ENCODE measurements around the gene TBC1D20. TPM values are rescaled to one million over a fixed set of nuclear protein-coding genes. Genes with fewer than 3 reads are reported as not detected.
"Not testable (repeated sequence)": the region's sequence is repeated elsewhere in the genome, so short reads cannot be mapped to it uniquely, and the experiment has no call there.

The TBC1D20 gene
- total RNA-seq, 2 donors from 2014 or later, result 20.6 to 29.4 TPM

DNA sequence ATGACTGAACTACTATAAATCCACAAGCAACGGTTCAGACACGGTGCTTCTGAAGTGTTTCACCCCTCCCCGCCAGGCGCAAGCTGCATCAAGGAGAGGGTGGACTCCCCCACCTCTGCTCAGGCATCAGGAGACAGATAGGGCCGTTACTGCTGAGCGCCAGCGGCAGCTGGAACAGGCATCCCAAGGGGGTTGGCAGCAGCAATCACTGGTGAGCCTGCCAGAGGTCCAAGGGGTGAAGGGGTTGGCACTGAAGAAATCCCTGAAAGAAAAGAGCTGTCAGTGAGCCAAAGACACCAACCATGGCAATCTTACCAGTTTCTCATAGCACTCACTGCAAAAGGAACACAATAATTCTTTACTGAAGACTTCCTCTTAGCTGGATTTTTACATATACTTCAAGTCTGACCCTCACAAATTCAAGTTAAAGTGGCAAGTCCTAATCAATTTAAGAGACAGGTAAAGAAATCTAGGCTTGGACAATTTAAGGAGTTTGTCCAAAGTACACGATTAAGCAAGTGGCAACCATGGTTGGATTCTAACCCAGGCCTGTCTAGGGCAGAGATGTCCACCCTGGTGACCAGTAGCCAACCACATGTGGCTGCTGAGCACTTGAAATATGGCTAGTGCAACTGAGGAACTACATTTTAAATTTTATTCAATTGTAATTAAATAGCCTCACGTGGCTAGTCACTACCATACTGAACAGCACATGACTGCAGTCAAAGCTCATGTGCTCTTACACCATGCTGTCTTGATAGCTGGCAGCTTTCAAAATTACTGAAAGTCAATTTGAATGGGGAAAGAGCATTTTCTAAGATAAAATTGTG is 21.7 kb upstream of the TBC1D20 start:
- no peaks in the 10 kb centered on the region for H3K27me3 Mint-ChIP-seq
- H3K27ac Mint-ChIP-seq, result peak overlapping the region; percentile 4
- H3K4me3 Mint-ChIP-seq, result no peak overlapping the region
- DNase-seq (no peak), ATAC-seq (no peak)
- H3K9me3 ChIP-seq (ENCODE audit: control insufficient read depth, low read length, poor library complexity, severe bottlenecking), result no peaks in the 10 kb centered on the region
- peaks cover 6% of the 10 kb centered on the region for H3K36me3 Mint-ChIP-seq (ENCODE audit: low read depth)
- H3K4me1 Mint-ChIP-seq, result peaks cover 16% of the 10 kb centered on the region

DNA sequence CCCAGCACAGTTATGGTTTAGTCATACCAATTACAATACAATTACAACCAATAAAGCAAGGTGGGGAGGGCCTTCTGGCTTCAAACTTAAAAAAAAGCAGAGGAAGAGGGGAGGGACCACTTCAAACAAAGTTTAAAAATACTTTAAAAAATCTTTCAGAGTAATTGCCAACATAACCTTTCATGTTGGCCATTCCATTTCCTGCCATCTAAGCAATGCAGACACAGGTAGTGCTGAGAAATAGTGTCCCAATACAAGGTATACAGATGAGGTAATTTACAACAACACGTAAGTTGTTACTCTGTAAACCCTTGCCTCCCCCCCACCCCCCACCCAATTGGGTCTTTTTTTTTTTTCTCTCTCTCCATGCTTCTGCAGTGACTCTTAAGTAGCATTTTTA is 18.8 kb upstream of the TBC1D20 start:
- ATAC-seq, result peak; percentile 60
- H3K4me3 Mint-ChIP-seq, result no peak overlapping the region
- H3K36me3 Mint-ChIP-seq (ENCODE audit: low read depth), result peaks cover 4% of the 10 kb centered on the region
- H3K9me3 ChIP-seq (ENCODE audit: control insufficient read depth, low read length, poor library complexity, severe bottlenecking), result no peaks in the 10 kb centered on the region
- H3K27me3 Mint-ChIP-seq, result no peaks in the 10 kb centered on the region
- H3K27ac Mint-ChIP-seq, result no peak overlapping the region
- peaks cover 19% of the 10 kb centered on the region for H3K4me1 Mint-ChIP-seq
- no peak for DNase-seq

DNA sequence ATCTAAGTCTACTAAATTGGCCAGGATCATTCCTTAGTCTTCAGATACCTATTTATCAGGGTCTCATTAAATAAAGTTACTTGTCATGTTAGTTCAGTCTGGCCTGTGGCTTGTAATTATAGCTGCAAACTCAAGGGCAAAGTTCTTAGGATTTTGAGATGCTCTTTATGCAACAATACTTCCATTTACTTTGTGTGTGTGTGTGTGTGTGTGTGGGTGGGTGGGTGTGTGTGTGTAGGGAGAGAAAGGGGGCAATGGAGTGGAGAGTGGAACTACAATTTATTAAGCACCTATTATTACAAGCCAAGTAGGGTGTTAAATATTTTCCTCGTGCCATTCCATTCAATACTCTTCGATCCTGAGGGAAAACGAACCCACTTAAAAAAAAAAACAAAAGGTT is 17.7 kb upstream of the TBC1D20 start:
- Mint-ChIP-seq H3K27ac (no peak overlapping the region), H3K4me3 (no peak overlapping the region), H3K36me3 (ENCODE audit: low read depth) (peaks cover 4% of the 10 kb centered on the region), H3K27me3 (no peaks in the 10 kb centered on the region), H3K4me1 (peaks cover 19% of the 10 kb centered on the region)
- no peaks in the 10 kb centered on the region for H3K9me3 ChIP-seq (ENCODE audit: control insufficient read depth, low read length, poor library complexity, severe bottlenecking)
- DNase-seq, result no peak
- no peak for ATAC-seq

DNA sequence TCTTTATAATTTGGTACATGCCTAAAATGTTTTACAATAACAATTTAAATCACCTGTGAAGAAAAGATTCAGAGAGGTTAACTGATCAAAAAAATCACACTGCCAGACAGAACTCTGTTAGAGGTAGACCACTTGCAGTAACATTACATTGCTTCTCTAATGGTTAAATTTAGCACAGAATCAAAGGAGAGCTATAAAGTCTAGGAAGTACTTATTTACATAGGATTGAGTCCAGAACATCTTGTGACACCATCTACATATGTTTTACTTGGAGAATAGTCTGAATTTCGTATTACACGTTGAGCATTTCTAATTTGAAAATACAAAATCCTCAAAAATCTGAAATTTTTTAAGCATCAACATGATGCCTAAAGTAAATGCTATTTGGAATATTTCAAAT is 17.2 kb upstream of the TBC1D20 start:
- Mint-ChIP-seq H3K27me3 (no peaks in the 10 kb centered on the region), H3K4me1 (peaks cover 19% of the 10 kb centered on the region), H3K4me3 (no peak overlapping the region), H3K36me3 (ENCODE audit: low read depth) (peaks cover 4% of the 10 kb centered on the region), H3K27ac (peak overlapping the region; percentile 70)
- ATAC-seq (no peak), DNase-seq (no peak)
- no peaks in the 10 kb centered on the region for H3K9me3 ChIP-seq (ENCODE audit: control insufficient read depth, low read length, poor library complexity, severe bottlenecking)

DNA sequence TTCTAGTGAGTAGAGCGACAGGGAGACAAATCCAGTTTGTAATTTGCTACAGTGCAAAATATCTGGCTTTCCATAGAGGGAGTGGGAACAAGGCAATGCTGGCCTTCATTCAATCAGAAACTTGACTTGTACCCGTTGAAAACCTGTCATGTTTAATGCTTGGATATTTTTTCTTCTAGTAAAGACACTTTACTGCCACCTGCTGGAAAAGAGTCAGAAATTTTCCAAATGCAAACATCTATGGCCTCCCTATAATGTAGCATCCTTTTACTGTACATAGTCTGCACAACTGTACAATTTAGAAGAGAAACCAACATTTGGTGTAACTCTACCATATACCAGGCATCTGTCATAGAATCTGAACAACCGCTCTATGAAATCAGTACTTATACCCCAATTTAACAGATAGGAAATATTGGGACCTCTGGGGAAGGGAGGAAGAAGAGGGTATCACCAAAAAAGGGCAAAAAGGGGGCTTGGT is 16.7 kb upstream of the TBC1D20 start:
- Mint-ChIP-seq H3K27ac (peak overlapping the region; percentile 70), H3K4me1 (peaks cover 19% of the 10 kb centered on the region), H3K27me3 (no peaks in the 10 kb centered on the region), H3K4me3 (no peak overlapping the region), H3K36me3 (ENCODE audit: low read depth) (peaks cover 4% of the 10 kb centered on the region)
- no peaks in the 10 kb centered on the region for H3K9me3 ChIP-seq (ENCODE audit: control insufficient read depth, low read length, poor library complexity, severe bottlenecking)
- peak in 1 of 3 donors; percentile 16 for DNase-seq
- ATAC-seq, result peak; percentile 75

DNA sequence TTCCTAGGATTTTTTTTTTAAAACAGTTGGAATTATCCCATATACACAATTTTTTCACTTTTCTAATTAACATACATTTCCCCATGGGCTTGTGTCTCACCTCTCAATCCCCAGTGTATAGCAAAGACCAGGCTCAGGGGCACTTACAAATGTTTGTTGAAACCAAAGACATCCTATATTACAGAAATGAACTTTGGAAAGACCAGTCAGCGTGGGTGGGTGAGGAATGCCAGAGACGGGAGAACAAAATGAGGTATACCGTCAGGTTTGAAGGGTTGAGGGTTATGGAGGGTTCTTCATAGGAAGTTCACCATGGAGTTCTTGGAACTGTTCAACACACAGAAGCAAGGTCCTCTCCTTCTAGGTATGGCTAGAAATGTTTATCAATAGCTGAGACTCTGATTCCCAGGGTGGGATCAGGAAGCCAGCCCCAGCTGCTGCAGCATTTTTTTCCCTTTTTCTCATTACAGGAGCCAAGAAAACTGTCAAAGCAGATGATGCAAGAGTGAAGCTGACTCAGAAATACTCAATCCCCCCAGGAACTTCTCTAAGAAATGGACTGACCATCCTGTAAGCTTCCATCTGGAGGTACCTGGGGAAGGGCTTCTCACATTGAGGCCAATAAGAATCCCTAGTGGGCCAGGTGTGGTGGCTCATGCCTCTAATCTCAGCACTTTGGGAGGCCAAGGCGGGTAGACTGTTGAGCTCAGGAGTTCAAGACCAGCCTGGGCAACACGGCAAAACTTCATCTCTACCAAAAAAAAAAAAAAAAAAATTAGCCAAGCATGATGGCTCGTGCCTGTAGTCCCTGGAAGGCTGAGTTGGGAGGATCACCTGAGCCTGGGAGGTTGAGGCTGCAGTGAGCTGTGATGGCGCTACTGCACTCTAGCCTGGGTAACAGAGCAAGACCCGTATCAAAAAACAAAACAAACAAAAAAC is 15.9 kb upstream of the TBC1D20 start:
- Mint-ChIP-seq H3K27ac (peak overlapping the region; percentile 70), H3K4me1 (peaks cover 19% of the 10 kb centered on the region), H3K36me3 (ENCODE audit: low read depth) (peaks cover 4% of the 10 kb centered on the region), H3K4me3 (no peak overlapping the region), H3K27me3 (no peaks in the 10 kb centered on the region)
- no peaks in the 10 kb centered on the region for H3K9me3 ChIP-seq (ENCODE audit: control insufficient read depth, low read length, poor library complexity, severe bottlenecking)
- DNase-seq, result no peak
- ATAC-seq, result no peak

DNA sequence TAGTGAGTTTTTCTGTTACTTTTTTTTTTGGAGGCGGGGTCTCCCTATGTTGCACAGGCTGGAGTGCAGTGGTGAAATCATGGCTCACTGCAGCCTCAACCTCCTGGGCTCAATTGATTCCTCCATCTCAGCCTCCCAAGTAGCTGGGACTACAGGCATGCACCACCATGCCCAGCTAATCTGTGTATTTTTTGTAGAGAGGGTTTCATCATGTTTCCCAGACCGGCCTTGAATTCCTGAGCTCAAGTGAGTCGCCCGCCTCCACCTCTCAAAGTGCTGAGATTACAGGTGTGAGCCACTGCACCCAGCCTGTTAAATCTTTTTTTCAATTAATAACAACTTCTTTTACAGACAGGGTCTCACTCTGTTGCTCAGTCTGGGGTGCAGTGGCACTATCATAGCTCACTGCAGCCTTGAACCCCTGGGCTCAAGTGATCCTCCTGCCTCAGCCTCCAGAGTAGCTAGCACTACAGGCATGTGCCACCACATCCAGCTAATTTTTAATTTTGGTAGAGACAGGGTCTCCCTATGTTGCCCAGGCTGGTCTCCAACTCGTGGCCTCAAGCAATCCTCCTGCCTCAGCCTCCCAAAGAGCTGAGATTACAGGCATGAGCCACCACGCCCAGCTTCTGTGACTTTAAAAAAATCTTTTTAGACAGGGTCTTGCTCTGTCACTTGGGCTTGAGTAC is 14.4 kb upstream of the TBC1D20 start:
- Mint-ChIP-seq H3K4me1 (peaks cover 15% of the 10 kb centered on the region), H3K27ac (peak overlapping the region; percentile 74)
- not testable (repeated sequence) for H3K4me3 Mint-ChIP-seq; ATAC-seq; H3K27me3 Mint-ChIP-seq; H3K9me3 ChIP-seq (ENCODE audit: control insufficient read depth, low read length, poor library complexity, severe bottlenecking); H3K36me3 Mint-ChIP-seq (ENCODE audit: low read depth); DNase-seq

DNA sequence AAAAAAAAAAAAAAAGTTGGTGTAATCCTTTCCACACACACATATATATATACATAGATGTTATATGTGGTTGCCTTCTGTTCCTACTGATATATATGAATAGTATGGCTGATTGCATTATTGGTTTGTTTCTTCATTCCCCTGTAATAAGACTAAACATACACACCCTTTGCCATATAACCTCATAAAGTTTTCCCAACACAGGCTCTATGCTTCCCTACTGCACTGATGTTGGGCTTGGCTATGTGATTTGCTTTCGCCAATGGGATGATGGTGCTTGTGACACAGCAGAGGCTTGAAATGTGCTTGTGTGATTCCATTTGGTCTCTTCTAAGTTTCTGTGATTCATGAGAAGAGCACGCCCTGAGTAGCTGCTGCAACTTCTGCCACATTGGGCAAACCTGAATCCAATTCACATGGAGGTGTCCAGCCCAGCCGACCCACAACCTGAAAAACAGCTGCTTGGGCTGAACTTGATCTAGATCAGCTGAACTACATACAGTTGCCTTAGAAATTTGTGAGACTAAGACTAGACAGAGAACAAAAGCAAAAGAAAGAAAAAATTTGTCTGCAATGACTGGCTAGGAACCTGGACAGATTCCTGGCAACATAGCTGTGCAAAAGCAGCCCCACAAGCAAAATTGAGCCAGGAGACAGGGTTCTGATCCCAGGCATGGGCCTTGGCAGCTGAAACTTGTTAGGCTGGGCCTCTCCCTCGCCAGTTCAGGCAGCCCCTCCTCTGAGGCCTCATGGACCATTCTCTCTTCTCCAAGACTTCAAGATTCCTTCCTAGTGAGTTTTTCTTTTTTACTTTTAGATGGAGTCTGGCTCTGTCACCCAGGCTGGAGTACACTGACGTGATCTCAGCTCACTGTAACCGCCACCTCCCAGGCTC is 13.4 kb upstream of the TBC1D20 start:
- peak overlapping the region; percentile 74 for H3K27ac Mint-ChIP-seq
- H3K36me3 Mint-ChIP-seq (ENCODE audit: low read depth), result peaks cover 4% of the 10 kb centered on the region
- ATAC-seq, result no peak
- peaks cover 10% of the 10 kb centered on the region for H3K4me1 Mint-ChIP-seq
- no peak for DNase-seq
- H3K27me3 Mint-ChIP-seq, result peaks cover 4% of the 10 kb centered on the region
- H3K9me3 ChIP-seq (ENCODE audit: control insufficient read depth, low read length, poor library complexity, severe bottlenecking), result no peaks in the 10 kb centered on the region
- H3K4me3 Mint-ChIP-seq, result no peak overlapping the region

DNA sequence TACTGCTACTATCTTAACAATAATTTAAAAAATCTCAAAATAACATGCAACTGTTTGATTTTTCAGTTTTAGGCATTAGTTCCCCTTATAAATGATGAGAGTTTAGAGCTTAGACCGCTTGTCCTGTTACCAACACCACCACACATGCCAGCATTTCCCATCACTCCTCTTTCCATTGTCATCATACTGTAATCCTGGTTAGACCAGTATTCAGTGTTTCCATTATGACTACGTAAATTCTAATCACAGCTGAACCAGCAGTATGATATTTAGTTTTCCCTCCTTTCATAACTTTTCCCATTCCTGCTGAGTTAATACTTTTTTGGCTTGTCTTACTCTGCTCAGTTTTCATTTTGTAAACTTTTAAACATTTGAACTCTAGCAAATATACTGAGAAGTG is 12.2 kb upstream of the TBC1D20 start:
- ATAC-seq (no peak), DNase-seq (no peak)
- peaks cover 4% of the 10 kb centered on the region for H3K9me3 ChIP-seq (ENCODE audit: control insufficient read depth, low read length, poor library complexity, severe bottlenecking)
- H3K4me1 Mint-ChIP-seq, result peaks cover 8% of the 10 kb centered on the region
- no peak overlapping the region for H3K27ac Mint-ChIP-seq
- peaks cover 2% of the 10 kb centered on the region for H3K36me3 Mint-ChIP-seq (ENCODE audit: low read depth)
- H3K4me3 Mint-ChIP-seq, result no peak overlapping the region
- peaks cover 15% of the 10 kb centered on the region for H3K27me3 Mint-ChIP-seq

DNA sequence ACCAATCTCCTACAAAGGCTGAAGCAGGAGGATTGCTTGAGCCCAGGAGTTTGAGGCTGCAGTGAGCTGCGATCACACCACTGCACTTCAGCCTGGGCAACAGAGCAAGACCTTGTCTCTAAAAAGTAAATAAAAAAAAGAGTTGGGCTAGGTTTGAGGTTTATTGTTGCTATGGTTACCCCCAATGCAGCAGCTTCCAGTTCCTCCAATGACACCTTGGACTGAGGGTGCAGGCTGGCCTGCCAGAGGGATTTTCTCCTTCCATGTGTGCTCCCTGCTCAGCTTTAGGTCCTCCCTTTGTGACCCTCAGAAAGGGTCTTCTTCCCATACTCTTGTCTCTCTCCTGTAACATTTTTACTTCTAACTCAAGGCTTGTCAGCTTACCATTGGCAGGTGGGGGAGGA is 10.6 kb upstream of the TBC1D20 start:
- H3K27ac Mint-ChIP-seq, result no peak overlapping the region
- peaks cover 2% of the 10 kb centered on the region for H3K4me1 Mint-ChIP-seq
- peaks cover 21% of the 10 kb centered on the region for H3K27me3 Mint-ChIP-seq
- H3K9me3 ChIP-seq (ENCODE audit: control insufficient read depth, low read length, poor library complexity, severe bottlenecking), result peaks cover 4% of the 10 kb centered on the region
- no peak for DNase-seq
- H3K36me3 Mint-ChIP-seq (ENCODE audit: low read depth), result no peaks in the 10 kb centered on the region
- ATAC-seq, result no peak
- H3K4me3 Mint-ChIP-seq, result no peak overlapping the region

DNA sequence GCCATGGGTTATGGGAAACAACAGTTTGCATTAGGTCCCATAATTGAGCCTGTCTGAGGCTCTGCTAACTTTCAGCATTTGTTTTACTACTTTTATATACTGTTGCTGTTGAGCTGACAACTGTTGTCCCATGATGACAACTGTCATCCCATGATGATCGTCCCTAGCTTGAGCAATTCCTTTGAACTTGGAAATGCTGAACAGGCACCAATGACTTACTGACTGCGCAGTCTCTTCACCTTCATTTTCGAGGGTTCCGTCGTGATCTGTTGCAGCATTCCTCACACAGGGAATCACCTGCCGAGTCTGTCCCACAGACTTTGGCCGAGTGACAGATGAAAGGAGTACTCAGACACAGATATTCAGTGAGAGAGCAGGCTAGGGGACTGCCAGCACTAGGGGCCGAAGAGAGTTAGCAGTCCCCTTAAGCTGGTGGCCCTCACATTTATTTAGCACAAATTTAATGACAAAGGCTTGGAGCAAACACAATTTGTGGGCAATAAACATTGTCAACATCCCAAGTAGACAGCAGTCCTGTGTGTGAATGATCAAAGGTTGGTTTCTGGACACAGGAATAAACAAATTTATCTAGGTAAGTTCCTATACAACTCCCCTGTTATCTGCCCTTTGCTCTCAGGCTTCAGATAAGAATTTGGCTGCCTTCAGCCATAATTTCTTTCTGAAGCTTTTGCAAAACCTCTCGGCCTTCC is 10.0 kb upstream of the TBC1D20 start:
- peaks cover 4% of the 10 kb centered on the region for H3K9me3 ChIP-seq (ENCODE audit: control insufficient read depth, low read length, poor library complexity, severe bottlenecking)
- no peak for DNase-seq
- Mint-ChIP-seq H3K4me1 (peaks cover 2% of the 10 kb centered on the region), H3K4me3 (no peak overlapping the region), H3K27me3 (peaks cover 21% of the 10 kb centered on the region), H3K36me3 (ENCODE audit: low read depth) (no peaks in the 10 kb centered on the region), H3K27ac (no peak overlapping the region)
- ATAC-seq, result no peak

All from T-helper 17 cell (primary cell).